HepG2 (cell line): ENCODE data around the gene FETUB.

Experiments used
- HIVEP1 ChIP-seq: sonication (generic); formaldehyde crosslinking; IDR thresholded peaks from 2 replicates; pipeline ENCODE4 v1.4.0; 2020; ENCODE audit warnings: mild to moderate bottlenecking, missing genetic modification reagents
- TCF7L2 ChIP-seq: IDR thresholded peaks from 2 replicates; pipeline ENCODE4 v1.6.1; 2011; ENCODE audit warnings: mild to moderate bottlenecking, low read depth, low read length, moderate library complexity
- ZBTB38 ChIP-seq: sonication (generic); formaldehyde crosslinking; IDR thresholded peaks from 2 replicates; pipeline ENCODE4 v1.5.1; 2020; ENCODE audit warnings: mild to moderate bottlenecking, missing genetic modification reagents

GRCh38 chr3:186653984-186654383, 13.8 kb downstream of the FETUB start:
- TF ChIP-seq TCF7L2: no peak
- no peak for TF ChIP-seq ZBTB38 (CRISPR knock-in tag)
- TF ChIP-seq HIVEP1 (CRISPR knock-in tag): no peak
